GM12878 (cell line): ENCODE results near the gene SGPP2.

Source experiments
- E2F8 ChIP-seq: fragments of 450-650 bp; IDR thresholded peaks from 2 replicates; pipeline ENCODE4 v1.6.1; 2018; ENCODE audit warnings: mild to moderate bottlenecking, low read depth, moderate library complexity; ENCODE audit not compliant: partially characterized antibody
- ETV6 ChIP-seq, 2 experiments: fragments of 450-650 bp in 1 of 2; IDR thresholded peaks in 1 of 2; conservative IDR thresholded peaks in 1 of 2; 2 replicates each; pipeline ENCODE4 v1.6.1; 2014; ENCODE audit warnings: antibody characterized with exemption in 1 of 2, borderline replicate concordance in 1 of 2, low read depth in 1 of 2, mild to moderate bottlenecking in 1 of 2, moderate library complexity in 1 of 2
- MEF2B ChIP-seq: fragments of 450-650 bp; IDR thresholded peaks from 2 replicates; pipeline ENCODE4 v1.6.1; 2018; ENCODE audit warnings: mild to moderate bottlenecking, moderate library complexity; ENCODE audit not compliant: partially characterized antibody, poor library complexity, severe bottlenecking
- NFIC ChIP-seq: IDR thresholded peaks from 2 replicates; pipeline ENCODE4 v1.6.1; 2012; ENCODE audit warnings: low read depth, mild to moderate bottlenecking, inconsistent platforms, low read length, moderate library complexity
- NR2F1 ChIP-seq: fragments of 450-650 bp; conservative IDR thresholded peaks from 2 replicates; pipeline ENCODE4 v1.6.1; 2017; ENCODE audit warnings: mild to moderate bottlenecking
- POLR2A ChIP-seq: IDR thresholded peaks from 2 replicates; pipeline ENCODE4 v1.6.1; 2011; ENCODE audit warnings: low read depth, mild to moderate bottlenecking, low read length
- SP1 ChIP-seq: IDR thresholded peaks from one replicate; pipeline ENCODE4 v1.6.1; 2011; ENCODE audit warnings: low read depth, low read length
- TF ChIP-seq, protein P1 (sequence below), 3 experiments: IDR thresholded peaks in 2 of 3; conservative IDR thresholded peaks in 1 of 3; 2 replicates each; pipeline ENCODE4 v1.5.1; 2011; ENCODE audit warnings: low read depth in 3 of 3, low read length in 3 of 3, mild to moderate bottlenecking in 3 of 3, control low read depth in 2 of 3, moderate library complexity in 2 of 3, inconsistent platforms in 1 of 3, mixed read lengths in 1 of 3; ENCODE audit not compliant: control insufficient read depth in 2 of 3, insufficient read depth in 1 of 3; ENCODE audit errors: extremely low read depth in 1 of 3

GRCh38 chr2:222521099-222521498, 96.8 kb downstream of the SGPP2 start:
- TF ChIP-seq ETV6 (conservative IDR thresholded peaks at IDR 0.05 in 1 of 2, IDR thresholded peaks at IDR 0.05 in 1 of 2; ENCODE audit: borderline replicate concordance in 1 of 2, low read depth in 1 of 2) (0 out of 4 replicates have a peak, but pooled peaks of 1 of the 2 experiments have one; percentile 20), SP1 (no peak), POLR2A (no peak), MEF2B (no peak), NR2F1 (no peak), NFIC (peak; percentile 69; the same call in 1 of the 2 replicates), E2F8 (no peak)
- TF ChIP-seq, protein P1, sequence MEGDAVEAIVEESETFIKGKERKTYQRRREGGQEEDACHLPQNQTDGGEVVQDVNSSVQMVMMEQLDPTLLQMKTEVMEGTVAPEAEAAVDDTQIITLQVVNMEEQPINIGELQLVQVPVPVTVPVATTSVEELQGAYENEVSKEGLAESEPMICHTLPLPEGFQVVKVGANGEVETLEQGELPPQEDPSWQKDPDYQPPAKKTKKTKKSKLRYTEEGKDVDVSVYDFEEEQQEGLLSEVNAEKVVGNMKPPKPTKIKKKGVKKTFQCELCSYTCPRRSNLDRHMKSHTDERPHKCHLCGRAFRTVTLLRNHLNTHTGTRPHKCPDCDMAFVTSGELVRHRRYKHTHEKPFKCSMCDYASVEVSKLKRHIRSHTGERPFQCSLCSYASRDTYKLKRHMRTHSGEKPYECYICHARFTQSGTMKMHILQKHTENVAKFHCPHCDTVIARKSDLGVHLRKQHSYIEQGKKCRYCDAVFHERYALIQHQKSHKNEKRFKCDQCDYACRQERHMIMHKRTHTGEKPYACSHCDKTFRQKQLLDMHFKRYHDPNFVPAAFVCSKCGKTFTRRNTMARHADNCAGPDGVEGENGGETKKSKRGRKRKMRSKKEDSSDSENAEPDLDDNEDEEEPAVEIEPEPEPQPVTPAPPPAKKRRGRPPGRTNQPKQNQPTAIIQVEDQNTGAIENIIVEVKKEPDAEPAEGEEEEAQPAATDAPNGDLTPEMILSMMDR (IDR thresholded peaks at IDR 0.05 in 2 of 3, conservative IDR thresholded peaks at IDR 0.05 in 1 of 3; ENCODE audit: control insufficient read depth in 2 of 3, extremely low read depth in 1 of 3, insufficient read depth in 1 of 3, low read depth in 3 of 3, low read length in 3 of 3): no peak
